B cell (primary cell): ENCODE data around the gene ACBD5.

ENCODE experiments used
- CTCF ChIP-seq: fragments of 200-600 bp; IDR thresholded peaks from one replicate; pipeline ENCODE4 v1.8.0; 2022; ENCODE audit warnings: antibody characterized with exemption, mild to moderate bottlenecking
- EZH2 ChIP-seq: IDR thresholded peaks from 2 replicates; pipeline ENCODE4 v1.6.1; 2012; ENCODE audit warnings: borderline replicate concordance, low read depth, mild to moderate bottlenecking, moderate library complexity, low read length; ENCODE audit not compliant: insufficient read depth, poor library complexity, severe bottlenecking

- no peak for TF ChIP-seq CTCF
- no peak for TF ChIP-seq EZH2
Measured at GRCh38 chr10:27285093-27285492, 44.5 kb upstream of the ACBD5 start.
